Measurements from ENCODE around the gene PNLIPRP1. TPM values are rescaled to one million over a fixed set of nuclear protein-coding genes. Genes with fewer than 3 reads are reported as not detected.

The PNLIPRP1 gene
- total RNA-seq, 2 experiments from 2014 or later = not detected

GRCh38 chr10:116654816-116655215, 64.1 kb downstream of the PNLIPRP1 start:
- no peak for DNase-seq (ENCODE audit: low spot score)
- intact Hi-C loops (cut with micrococcal nuclease; ENCODE audit: unreplicated experiment) = no loop called here
- POLR2A ChIA-PET = no interaction called here
- H3K27ac ChIP-seq (ENCODE audit: low read depth, low read length, poor library complexity, severe bottlenecking) = no peak overlapping the region
- BruUV-seq (replicated peaks) = no TSS peak
- no peaks in the 10 kb centered on the region for H3K9me2 ChIP-seq (ENCODE audit: insufficient read depth, low read length)
- H3K4me1 ChIP-seq (ENCODE audit: insufficient read depth, low read length, poor library complexity, severe bottlenecking) = no peaks in the 10 kb centered on the region
- H3K4me3 ChIP-seq (ENCODE audit: low read depth, low read length, poor library complexity, severe bottlenecking) = no peak overlapping the region
- H4K20me1 ChIP-seq (ENCODE audit: insufficient read depth, low read length) = no peaks in the 10 kb centered on the region
- no peaks in the 10 kb centered on the region for H3K79me2 ChIP-seq (ENCODE audit: insufficient read depth, low read depth, low read length)
- H2AFZ ChIP-seq (ENCODE audit: low read length) = no peak overlapping the region
- no peak overlapping the region for H3K4me2 ChIP-seq (ENCODE audit: low read length)
- H3K36me3 ChIP-seq (ENCODE audit: insufficient read depth, low read length) = no peaks in the 10 kb centered on the region
- peak; percentile 50 for TF ChIP-seq CTCF (conservative IDR thresholded peaks at IDR 0.05; ENCODE audit: low read length)
- no peak for TF ChIP-seq EZH2phosphoT487 (IDR thresholded peaks at IDR 0.05; ENCODE audit: borderline replicate concordance, low read depth, low read length)
- CTCF ChIA-PET (ENCODE audit: unreplicated experiment) = no interaction called here
- H3K9me3 ChIP-seq (ENCODE audit: low read length) = no peaks in the 10 kb centered on the region

- Histone ChIP-seq H3K4me1 (ENCODE audit: insufficient read depth, low read length, poor library complexity, severe bottlenecking) (no peaks in the 10 kb centered on the region), H3K9me3 (ENCODE audit: low read length) (no peaks in the 10 kb centered on the region), H4K20me1 (ENCODE audit: insufficient read depth, low read length) (no peaks in the 10 kb centered on the region), H3K36me3 (ENCODE audit: insufficient read depth, low read length) (no peaks in the 10 kb centered on the region), H2AFZ (ENCODE audit: low read length) (no peak overlapping the region), H3K4me2 (ENCODE audit: low read length) (no peak overlapping the region), H3K4me3 (ENCODE audit: low read depth, low read length, poor library complexity, severe bottlenecking) (no peak overlapping the region), H3K27ac (ENCODE audit: low read depth, low read length, poor library complexity, severe bottlenecking) (no peak overlapping the region), H3K9me2 (ENCODE audit: insufficient read depth, low read length) (no peaks in the 10 kb centered on the region), H3K79me2 (ENCODE audit: insufficient read depth, low read depth, low read length) (no peaks in the 10 kb centered on the region)
- intact Hi-C loops (cut with micrococcal nuclease; ENCODE audit: unreplicated experiment) = no loop called here
- no TSS peak for BruUV-seq (replicated peaks)
- TF ChIP-seq CTCF (conservative IDR thresholded peaks at IDR 0.05; ENCODE audit: low read length) (no peak), EZH2phosphoT487 (IDR thresholded peaks at IDR 0.05; ENCODE audit: borderline replicate concordance, low read depth, low read length) (no peak)
- DNase-seq (ENCODE audit: low spot score) = no peak
- POLR2A ChIA-PET = no interaction called here
- CTCF ChIA-PET (ENCODE audit: unreplicated experiment) = no interaction called here
Measured at GRCh38 chr10:116655568-116655967, 64.8 kb downstream of the PNLIPRP1 start.

GRCh38 chr10:116656044-116656443, 65.3 kb downstream of the PNLIPRP1 start:
- Histone ChIP-seq H4K20me1 (ENCODE audit: insufficient read depth, low read length) (no peaks in the 10 kb centered on the region), H3K4me2 (ENCODE audit: low read length) (no peak overlapping the region), H2AFZ (ENCODE audit: low read length) (no peak overlapping the region), H3K79me2 (ENCODE audit: insufficient read depth, low read depth, low read length) (no peaks in the 10 kb centered on the region), H3K27ac (ENCODE audit: low read depth, low read length, poor library complexity, severe bottlenecking) (no peak overlapping the region), H3K9me3 (ENCODE audit: low read length) (no peaks in the 10 kb centered on the region), H3K9me2 (ENCODE audit: insufficient read depth, low read length) (no peaks in the 10 kb centered on the region), H3K36me3 (ENCODE audit: insufficient read depth, low read length) (no peaks in the 10 kb centered on the region), H3K4me3 (ENCODE audit: low read depth, low read length, poor library complexity, severe bottlenecking) (no peak overlapping the region), H3K4me1 (ENCODE audit: insufficient read depth, low read length, poor library complexity, severe bottlenecking) (no peaks in the 10 kb centered on the region)
- CTCF ChIA-PET (ENCODE audit: unreplicated experiment) = no interaction called here
- BruUV-seq (replicated peaks) = no TSS peak
- intact Hi-C loops (cut with micrococcal nuclease; ENCODE audit: unreplicated experiment) = no loop called here
- DNase-seq (ENCODE audit: low spot score) = no peak
- POLR2A ChIA-PET = no interaction called here
- TF ChIP-seq CTCF (conservative IDR thresholded peaks at IDR 0.05; ENCODE audit: low read length) (no peak), EZH2phosphoT487 (IDR thresholded peaks at IDR 0.05; ENCODE audit: borderline replicate concordance, low read depth, low read length) (no peak)
